Measurements from ENCODE around the gene IRF2.

IRF2 gene

DNA sequence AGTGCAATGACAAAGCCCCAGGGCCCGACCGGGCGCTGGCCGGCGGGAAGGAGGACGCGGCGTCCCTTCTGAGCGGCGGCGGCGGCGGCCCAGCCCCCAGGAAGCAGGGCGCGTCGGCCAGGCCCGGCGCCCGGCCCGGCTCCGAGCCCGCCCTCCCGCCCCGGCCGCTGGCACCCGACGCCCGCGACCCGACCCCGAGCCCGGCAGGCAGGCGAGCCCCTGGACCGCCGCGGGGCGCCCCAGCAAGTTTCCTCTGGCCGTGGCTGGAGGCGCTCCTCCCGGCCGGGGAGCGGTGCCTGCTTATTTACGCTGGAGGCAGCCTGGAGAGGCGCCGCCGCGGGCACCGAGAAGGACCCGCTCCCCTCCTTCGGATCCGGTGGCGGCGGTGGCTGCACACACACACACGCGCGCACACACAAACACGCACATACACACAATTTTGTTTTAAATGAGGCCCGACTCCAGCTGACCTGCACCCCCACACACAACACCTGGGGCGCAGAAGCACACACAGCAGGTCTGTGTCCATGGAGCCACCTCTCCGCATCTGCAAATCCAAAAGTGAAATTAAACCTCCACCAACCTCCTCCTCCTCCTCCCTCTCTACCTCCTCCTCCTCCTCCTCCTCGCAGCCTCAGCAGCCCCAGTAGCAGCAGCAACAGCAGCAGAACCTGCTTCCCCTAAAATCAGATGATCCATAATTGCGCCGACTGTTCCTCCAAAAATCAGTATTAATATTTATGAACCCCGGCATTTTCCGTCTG lies 669 bp downstream of the IRF2 start:
- DNase-seq, result peak; percentile 25

DNA sequence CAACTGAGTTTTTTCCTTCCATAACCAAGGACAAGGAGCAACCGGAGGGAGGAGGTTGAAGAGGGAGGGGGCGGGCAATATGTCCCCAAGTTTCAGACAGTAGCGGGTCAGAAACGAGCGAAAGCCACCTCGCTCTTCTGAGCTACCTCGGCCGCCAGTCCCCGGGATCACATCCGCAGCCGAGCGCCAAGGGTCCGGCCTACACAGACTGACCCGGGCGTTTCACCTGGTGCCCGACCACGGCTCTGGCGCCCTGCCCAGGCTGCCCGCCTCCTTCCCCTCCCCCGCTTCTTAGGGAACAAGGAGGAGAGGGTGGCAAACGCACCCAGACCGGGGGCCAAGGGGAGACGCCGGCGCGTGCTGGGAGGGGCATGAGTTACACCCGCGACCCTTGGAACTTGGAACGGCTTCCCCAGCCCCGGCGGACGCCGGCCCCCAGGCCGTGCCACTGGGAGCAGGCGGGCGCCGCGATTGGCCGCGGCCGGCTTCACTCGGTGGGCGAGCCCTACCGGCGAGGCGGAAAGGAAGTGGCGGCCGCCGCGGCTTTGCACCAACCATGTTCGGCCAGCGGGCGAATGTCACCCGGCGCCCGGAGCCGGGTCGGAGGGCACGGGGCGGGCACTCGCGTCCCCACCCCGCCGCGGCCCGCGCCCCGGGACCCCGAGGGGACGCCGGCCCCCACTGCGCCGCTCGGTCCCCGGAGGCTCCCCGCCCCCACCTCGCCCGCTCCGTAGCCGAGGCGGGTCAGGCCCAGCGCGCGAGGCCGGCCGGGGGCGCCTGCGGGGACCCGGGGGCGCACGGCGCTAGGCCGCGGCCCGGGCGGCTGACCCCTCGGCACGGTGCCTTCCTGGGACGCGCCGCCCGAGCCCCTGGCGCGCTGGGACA lies 1.5 kb downstream of the IRF2 start:
- peak; percentile 52 for DNase-seq

DNA sequence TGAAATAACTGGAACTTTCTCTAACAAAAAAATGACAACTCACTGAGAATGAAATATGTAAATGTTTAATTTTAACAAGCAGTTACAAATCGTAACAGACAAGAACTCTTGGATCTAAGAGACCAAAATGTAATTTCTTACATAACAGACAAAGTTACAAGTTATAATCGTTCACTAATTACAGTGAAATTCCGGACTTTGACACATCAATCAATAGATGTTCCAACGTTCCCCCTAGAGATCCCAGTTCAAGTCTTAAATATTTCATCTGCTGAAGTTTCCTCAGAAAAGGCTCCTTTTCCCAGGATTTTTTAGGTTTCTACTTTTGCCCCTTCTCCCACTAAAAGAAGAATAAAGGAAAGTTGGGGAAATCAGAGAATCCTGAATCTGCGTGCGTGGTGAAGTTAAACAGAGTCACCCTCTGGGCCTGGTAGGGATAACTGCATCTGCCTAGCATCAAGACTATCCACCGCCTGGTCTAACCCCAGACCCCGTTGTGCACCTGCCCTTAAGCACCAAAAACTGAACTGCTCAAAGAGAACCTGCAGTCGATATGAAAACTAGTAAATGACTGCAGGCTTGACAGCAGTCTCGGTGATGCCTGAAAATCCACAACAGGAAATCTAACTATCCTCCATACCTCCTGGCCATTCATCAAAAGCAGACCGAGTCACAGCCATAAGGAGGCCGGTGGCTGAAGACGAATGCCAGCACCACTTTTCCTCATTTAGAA lies 2.3 kb downstream of the IRF2 start:
- DNase-seq, result peak; percentile 8

DNA sequence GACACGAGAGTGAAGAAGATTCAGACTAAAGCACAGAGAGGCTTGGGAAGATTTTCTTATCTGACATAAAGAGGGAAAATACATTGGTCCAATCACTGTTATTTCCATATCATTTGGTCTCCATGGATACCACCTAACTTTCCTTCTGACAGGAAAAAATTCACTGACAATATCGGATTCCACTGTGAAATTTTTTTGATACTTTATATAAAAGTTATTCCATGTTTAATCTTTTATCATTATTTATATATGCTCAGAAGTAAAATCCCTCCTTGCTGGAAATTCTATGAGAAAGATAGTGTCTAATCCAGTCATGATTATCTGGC lies 3.6 kb downstream of the IRF2 start:
- no peak for DNase-seq

DNA sequence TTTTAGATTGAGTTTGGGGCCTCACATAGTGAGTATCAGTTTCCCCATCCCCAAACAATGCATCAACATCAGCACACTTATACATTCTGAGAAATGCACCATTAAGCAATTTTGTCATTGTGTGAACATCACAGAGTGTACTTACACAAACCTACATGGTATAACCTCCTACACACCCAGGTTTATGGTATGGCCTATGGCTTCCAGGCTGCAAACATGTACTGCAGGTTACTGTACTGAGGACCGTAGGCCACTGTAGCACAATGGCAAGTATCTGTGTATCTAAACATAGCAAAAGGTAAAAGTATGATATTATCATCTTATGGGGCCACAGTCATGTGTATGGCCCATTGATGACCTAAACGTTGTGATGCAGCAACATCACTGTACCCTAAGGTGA lies 7.7 kb downstream of the IRF2 start:
- no peak for DNase-seq

DNA sequence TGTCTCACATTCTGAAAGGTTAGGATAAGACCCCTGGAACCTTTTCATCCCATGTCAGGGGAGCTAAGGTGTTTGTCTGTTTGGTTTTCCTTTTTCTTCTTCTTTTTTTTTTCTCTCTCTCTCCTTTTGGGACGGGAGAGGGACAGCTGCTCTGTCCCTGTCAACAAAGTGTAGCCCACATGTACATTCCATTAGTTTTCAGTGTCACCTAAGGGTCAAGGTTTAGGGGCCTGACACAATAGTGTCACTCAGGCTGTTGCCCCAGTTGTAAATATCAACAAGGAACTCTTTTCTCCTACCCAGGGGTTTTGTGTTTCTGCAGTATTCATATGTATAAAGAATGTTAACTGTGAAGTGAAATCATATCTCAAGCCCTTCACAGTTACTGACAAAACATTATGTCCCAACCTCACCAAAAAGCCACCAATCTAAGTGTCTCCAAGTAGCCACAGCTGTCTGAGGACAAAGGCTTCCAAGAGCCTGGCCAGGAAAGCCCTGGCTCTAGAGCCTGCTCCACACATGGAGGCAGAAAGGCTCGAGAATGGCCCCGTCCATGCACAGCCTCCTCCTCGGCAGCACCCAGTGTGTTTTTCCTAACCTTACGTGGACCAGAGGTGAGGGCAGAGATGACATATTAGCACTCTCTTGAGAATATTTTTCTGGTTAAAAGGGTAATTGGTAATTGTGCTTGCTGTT lies 9.4 kb downstream of the IRF2 start:
- no peak for DNase-seq

DNA sequence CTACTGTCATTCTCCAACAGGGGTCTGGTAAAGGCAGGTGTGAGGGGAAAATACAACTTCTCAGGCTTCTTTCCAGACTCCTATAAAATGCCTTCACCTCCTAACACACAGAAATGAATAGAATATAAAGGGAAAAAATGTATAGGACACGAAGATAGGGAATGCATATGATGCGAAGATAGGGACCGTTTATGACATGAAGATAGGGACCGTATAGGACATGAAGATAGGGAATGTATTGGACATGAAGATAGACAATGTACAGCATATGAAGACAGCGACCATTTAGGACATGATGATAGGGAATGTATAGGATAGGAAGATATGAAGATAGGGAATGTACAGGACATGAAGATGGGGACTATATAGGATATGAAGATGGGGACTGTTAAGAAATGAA lies 10.5 kb downstream of the IRF2 start:
- DNase-seq, result no peak

DNA sequence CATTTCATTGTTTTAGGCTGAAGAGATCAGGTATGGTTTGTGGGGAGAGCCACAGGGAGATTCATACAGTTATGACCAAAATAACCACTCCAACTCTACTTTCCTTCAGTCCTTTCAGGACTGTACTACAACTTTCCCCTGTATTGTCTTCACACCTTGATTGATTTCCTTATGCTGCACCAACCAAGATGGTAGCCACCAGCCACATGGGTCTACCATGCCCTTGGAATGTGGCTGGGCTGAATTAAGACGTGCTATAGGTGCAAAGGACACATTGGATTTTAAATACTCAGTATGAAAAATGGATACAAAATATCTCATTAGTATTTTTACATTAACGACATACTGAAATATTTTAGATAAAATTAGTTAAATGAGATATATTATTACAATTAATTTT lies 11.2 kb downstream of the IRF2 start:
- no peak for DNase-seq

DNA sequence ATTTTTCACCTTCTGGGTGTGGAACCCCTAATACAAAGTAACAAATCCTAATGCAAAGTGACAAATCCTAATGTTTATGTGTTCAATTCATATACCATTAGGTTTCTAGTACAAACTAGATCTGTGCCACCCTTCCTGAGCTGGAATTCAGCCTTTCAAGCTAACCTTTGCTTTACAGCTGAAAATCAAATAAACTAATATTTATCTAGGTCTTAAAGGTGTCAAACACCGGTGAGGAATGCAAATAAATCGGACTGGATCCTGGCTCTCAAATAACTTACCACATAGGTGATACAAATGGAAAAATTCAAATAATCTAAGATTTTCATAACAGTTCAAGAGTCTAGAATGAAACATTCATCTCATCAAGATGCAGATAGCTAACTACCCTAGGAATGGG lies 11.6 kb downstream of the IRF2 start:
- no peak for DNase-seq

DNA sequence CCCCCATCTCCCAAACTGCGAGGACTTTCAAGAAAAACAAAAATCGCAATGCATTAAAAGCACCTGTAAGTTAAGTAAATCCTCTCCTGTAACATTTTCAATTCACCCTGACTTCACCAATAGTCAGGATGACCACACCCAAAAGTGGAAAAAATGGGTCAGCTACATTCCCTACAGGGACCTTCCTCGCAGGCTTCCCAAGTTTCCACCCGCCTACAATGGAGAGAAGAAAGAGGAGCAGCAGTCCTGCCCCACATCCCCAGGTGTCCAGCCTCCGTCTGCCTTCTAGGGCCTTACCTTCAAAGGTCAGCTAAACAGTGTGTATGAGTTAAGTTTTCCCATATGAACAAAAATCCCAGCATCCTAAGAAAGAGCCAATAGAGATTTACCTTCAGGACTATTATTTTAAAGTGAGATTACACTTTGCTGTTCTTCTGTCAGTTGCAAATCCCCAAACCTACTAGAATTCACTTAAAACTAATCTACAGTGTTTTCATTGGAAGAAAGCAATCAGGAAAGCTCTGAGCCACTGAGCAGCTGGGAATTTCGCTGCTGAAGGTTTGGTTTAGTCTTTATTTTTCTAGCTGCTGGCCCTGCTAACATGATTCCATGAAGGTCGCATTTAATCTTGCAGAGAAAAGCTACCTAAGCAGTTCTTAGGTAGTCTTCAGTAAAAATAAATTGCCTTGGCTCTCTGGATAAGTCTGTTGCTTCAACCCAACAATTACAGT lies 12.5 kb downstream of the IRF2 start:
- DNase-seq, result no peak

DNA sequence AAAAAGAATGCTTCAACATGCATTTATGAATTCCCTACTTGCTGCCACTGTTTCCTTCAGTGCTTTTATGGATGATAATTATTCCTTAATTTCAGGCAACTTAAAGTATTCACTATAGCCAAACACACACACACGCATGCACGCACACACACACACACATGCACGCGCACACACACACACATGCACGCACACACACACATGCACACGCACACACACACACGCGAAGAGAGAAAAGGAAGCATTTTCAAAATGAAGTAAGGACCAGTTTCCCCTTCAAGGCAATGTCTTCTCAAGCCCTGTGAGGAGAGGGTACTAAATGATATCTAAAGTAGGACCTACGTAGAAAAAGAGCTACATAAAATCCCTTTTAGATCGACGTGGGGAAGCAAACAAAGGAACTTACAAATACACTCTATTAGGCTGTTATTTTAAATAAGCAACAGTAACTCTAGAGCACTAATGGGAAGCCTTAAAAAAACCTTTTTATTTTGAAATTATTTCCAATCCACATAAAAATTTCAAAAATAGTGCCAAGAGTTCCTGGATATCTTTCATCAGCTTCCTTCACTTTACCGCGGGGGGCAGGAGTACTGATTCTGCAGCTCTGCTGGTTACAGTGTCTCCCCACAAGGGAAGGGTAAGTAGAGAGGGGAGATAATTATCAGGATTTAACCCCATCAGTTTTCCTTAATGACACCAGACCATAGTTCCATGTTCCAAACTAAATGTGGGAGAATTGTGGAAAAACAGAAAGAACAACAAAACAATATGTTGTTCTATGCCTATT lies 13.7 kb downstream of the IRF2 start:
- DNase-seq, result no peak

DNA sequence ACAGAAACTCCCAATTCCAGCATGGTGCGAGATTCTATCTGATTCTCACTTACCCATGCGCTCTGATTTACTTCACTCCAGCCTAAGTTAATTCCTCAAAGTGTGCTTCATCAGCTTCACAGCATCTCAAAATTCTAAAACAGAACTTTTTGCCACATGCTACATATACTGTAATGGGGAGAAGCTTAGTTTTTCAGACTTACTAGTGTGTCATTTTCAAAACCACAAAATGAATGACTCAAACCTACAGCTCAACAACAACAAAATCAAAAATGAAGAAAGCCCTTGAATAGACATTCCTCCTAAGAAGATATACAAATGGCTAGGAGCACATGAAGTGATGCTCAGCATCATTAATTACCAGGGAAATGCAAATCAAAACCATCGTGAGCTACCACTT lies 14.9 kb downstream of the IRF2 start:
- no peak for DNase-seq

DNA sequence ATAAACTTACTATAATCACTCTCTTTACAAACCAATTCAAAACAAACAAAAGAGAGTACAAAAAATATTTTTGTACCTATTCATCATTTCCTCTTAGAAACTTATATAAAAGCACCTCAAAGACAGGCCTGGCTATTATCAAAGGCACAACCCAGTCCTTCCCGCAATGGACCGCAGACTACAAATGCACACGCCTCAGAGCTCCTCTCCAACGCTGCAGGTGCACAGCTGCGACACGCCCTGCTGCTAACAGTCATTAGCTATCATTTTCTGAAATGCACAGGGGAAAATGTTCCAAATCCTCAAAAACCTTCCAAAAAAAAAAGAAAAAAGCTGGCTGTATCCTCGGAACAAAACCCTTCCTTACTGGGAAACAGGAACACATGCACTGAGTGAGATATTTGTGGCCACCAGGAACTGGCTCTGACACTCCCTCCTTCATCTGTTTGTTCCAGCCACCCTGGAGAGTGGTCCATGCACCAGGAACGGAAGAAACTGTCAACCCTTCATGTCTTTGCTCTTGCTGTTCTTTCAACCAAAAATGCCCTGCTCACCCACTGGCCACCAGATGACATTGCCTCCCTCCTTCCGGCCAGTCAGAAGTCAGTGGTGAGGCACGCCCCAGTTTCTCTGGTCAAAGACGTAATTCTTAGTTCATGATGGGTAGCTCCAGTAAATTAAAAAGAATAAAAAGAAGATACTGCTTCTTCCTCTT lies 16.7 kb downstream of the IRF2 start:
- DNase-seq, result no peak

DNA sequence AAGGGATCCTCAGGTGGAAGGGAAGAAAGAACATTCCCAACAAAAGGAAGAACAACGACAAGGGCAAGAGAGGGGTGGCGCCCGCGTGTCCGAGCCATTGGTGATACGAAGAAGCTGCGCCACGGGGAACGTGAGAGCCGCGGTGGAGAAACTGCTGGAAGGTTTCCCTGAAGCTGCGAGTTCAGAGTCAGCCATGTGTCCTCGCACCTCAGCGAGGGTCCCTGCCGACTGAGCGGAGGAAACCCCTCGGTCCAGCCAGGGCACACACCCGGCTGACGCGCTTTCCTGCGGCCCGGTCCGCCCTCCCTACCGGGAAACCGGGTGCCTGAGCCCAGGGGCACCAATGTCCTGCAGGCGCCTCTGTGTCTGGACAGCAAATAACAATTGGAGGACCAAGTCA lies 18.0 kb downstream of the IRF2 start:
- no peak for DNase-seq

DNA sequence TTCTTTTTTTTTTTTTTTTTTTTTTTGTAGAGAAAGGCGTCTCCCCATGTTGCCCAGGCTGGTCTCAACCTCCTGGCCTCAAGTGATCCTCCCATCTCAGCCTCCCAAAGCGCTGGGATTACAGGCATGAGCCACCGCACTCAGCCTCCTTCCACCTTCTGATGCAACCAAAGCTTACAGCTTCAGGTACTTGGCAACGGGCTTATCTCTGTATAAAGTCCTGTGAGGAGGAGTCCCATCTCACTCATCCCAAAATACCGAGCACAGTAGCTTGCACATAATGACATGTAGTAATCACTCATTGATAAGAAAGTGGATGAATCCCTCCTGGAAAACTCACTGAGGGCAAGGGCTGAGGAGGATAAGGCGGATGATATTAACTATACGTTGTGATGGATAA lies 19.1 kb downstream of the IRF2 start:
- DNase-seq, result no peak

DNA sequence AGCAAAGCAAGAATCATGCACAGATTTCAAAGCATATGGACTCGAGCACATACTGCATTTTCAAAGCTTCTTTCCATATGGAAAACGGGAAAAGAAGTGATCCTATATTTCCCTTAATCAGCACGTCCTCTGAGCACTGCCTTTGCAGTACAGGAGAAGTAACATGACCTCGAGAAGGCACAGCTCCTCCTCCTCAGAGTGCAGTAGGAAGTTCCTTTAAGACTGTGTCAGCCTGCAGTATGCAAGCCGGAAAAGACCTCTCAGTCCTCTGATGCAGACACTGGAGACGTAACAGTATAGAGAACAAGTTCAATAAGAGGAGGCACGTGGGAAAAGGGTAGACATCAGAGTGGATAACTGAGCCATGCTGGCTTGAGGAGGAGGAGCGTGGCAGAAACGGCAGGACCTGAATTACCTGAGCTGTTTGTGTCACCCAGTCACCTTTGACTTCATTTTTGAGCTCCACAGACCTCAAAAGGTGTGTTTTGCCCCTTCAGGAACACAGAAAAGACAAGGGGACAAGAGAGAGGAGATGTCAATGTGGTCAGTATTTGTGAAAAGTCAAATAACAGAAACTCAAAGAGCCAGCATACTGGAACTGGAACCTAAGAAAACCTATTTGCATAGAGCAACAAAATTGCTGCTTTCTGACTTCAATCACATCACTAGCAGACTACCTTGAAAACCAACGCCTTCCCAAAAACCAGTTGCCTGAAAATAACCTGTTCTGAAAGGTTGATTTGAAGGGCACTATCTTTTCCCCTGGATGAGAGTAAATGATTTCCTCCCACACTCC lies 20.8 kb downstream of the IRF2 start:
- peak; percentile 23 for DNase-seq

DNA sequence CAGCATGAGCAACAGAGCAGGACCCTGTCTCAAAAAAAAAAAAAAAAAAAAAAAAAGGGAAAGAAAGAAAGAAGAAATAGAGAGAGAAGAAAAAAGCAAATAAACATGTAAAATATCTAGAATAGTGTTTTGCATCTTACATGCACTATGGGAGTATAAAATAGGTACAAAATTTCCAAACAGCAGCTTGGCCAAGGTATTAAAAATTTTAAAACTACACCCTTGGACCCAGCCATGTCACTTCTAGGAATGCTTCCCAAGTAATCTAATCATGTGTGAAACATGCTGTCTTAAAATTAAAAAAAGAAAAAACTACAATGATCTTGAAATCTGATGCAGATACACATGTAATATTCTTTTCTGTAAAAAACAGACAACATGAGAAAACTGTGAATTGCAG lies 21.6 kb downstream of the IRF2 start:
- no peak for DNase-seq

DNA sequence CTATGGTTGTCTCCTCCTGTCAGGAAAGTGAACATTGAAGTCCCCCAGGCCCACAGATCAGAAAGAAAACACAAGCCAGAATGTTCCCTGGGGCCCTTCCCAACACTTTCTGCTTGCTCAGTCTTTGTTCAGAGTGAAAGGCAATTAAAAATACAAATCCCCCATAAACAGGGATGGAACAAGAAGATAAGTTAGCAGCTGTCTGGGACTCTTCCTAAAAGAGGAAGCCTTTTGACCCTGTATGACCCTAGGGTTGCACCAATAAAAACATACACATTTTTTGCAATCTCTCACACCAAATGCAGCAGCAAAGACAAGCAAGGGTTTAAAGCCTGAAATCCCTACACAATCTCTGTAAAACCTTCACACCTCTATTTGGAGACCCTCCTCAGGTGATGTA lies 22.6 kb downstream of the IRF2 start:
- DNase-seq, result no peak

DNA sequence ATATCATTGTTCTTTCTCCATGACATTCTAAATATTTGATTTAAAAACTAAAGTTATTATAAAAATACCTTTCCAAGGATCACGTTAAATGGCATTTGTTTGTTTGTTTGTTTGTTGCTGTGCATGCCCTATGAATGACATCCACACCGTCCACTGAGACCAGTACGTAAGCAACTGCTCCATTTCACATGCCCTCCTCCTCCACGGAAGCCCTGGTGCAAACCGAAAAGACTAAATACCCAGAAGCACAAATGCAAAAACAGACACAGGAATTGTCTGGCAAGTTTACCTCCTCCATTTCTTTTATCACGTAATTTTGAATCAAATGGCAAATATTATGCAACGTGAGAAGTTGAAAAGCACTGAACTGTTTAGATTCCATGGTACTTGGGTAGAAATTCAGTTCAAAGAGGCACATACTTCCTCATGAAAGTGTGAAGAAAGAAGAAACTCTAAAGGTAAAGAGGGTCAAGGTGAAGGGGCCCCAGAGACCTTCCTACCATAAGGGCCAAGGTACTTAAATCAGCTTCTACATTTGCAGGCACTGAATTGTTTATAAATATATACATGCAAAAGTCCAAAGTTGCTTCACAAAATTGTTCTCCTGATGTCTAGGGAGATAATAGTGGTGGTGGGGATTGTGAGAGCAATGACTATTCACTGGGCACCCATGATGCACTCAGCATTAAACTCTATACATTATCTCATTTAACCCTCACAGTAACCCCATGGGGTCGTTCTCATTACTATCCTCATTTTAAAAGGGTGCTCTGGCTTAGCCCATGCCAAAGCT lies 23.4 kb downstream of the IRF2 start:
- no peak for DNase-seq

Data from effector CD4-positive, alpha-beta T cell (primary cell).